Activated CD4-positive, alpha-beta T cell treated with anti-CD3 and anti-CD28 coated beads, Interleukin-2, amount 10 ng/mL, durations not matched to agents 24 days and 14 days (primary cell): Measurements from ENCODE around the gene RGS7. TPM values are rescaled to one million over a fixed set of nuclear protein-coding genes. Genes with fewer than 3 reads are reported as not detected.
"Not testable (repeated sequence)": the region's sequence is repeated elsewhere in the genome, so short reads cannot be mapped to it uniquely, and the experiment has no call there.

ENCODE experiments used
- DNase-seq: peaks from one replicate; pipeline ENCODE4 v3.0.0; 2022
- H3K27ac Mint-ChIP-seq: one replicate; pipeline ENCODE4 v1.8.0; 2022; ENCODE audit warnings: mild to moderate bottlenecking, mixed read lengths
- H3K27me3 Mint-ChIP-seq: one replicate; pipeline ENCODE4 v1.8.0; 2022; ENCODE audit warnings: mixed read lengths
- H3K36me3 Mint-ChIP-seq: one replicate; pipeline ENCODE4 v1.8.0; 2022; ENCODE audit warnings: low read depth, mild to moderate bottlenecking, mixed read lengths
- H3K4me1 Mint-ChIP-seq: one replicate; pipeline ENCODE4 v1.8.0; 2021; ENCODE audit warnings: mixed read lengths
- H3K4me3 Mint-ChIP-seq: one replicate; pipeline ENCODE4 v1.8.0; 2022; ENCODE audit warnings: mild to moderate bottlenecking, moderate library complexity, mixed read lengths
- H3K9me3 Mint-ChIP-seq: one replicate; pipeline ENCODE4 v1.8.0; 2021; ENCODE audit warnings: mixed read lengths
- intact Hi-C: fragments of 100-400 bp; cut with micrococcal nuclease; formaldehyde crosslinking; loops from one replicate; pipeline ENCODE4 v1.15.1; 2023
- total RNA-seq: library from RNA; stranded (reverse); gene quantifications from 2 replicates; pipeline ENCODE4 v1.2.3, GENCODE V29; 2022

The RGS7 gene
- total RNA-seq, 1 donor from 2014 or later, result not detected

DNA sequence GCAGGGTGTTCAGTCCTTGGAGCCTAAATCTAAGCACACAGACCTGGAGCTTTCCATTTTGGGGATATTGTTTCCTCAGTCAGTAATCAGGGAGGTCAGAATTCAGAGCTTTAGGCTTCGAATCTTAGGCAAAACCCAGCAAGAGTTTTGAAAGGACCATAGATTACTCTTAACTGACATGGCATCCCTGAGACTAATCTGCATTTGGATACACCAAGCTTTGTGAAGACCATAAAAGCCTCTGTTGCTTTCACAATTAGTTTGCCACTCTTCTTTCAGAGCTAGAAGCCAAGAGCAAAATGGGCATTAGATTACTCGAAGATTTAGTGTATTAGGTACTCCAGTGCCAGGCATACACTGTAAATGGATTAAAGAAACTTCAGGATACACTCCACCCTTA lies 613.3 kb downstream of the RGS7 start:
- Mint-ChIP-seq H3K9me3 (no peaks in the 10 kb centered on the region), H3K27ac (no peak overlapping the region), H3K4me1 (no peaks in the 10 kb centered on the region), H3K36me3 (no peaks in the 10 kb centered on the region), H3K4me3 (no peak overlapping the region), H3K27me3 (no peaks in the 10 kb centered on the region)
- no peak for DNase-seq
- intact Hi-C loops, result no loop called here

DNA sequence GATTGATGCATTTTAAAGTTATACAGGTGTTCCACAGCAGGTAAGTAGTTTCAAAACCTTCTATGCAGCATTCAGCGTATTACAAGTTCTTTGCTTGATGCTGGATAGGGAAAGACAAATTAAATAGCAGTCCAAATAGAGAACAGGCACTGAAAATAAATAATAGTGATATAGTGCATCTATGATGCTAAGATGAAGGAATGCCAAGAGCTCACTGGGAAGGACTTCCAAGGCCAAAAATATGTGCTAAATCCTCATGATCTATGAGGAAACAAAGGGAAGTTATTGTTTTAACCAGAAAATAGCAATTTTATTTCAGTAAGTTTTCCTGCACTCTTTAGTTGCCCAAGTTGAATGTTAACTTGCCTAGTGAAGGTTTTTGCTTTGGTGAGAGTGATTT lies 617.3 kb downstream of the RGS7 start:
- H3K4me1 Mint-ChIP-seq, result no peaks in the 10 kb centered on the region
- no peak overlapping the region for H3K4me3 Mint-ChIP-seq
- no peak overlapping the region for H3K27ac Mint-ChIP-seq
- no peaks in the 10 kb centered on the region for H3K36me3 Mint-ChIP-seq
- intact Hi-C loops, result no loop called here
- no peaks in the 10 kb centered on the region for H3K9me3 Mint-ChIP-seq
- no peaks in the 10 kb centered on the region for H3K27me3 Mint-ChIP-seq
- no peak for DNase-seq

DNA sequence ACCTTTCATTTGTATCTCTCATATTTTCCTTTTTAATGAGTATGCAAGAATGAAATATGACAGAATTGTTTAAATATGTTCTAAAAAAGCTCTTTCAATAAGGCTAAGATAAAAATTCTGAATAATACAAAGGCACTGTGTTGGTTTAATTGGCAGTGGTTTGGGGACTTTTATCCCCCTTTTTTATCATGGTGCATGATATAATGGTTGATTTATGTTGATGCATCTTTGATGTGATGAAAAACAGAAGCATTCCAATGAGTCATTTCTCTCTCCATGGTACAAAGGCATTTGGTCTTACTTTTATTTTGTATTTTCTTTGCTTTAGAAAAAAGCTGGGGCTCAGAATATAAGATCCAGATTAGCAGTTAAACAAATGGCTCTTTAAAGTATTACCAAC lies 617.9 kb downstream of the RGS7 start:
- no peak for DNase-seq
- H3K9me3 Mint-ChIP-seq, result no peaks in the 10 kb centered on the region
- H3K36me3 Mint-ChIP-seq, result no peaks in the 10 kb centered on the region
- H3K27ac Mint-ChIP-seq, result no peak overlapping the region
- no peaks in the 10 kb centered on the region for H3K4me1 Mint-ChIP-seq
- H3K27me3 Mint-ChIP-seq, result no peaks in the 10 kb centered on the region
- no peak overlapping the region for H3K4me3 Mint-ChIP-seq
- intact Hi-C loops, result no loop called here

DNA sequence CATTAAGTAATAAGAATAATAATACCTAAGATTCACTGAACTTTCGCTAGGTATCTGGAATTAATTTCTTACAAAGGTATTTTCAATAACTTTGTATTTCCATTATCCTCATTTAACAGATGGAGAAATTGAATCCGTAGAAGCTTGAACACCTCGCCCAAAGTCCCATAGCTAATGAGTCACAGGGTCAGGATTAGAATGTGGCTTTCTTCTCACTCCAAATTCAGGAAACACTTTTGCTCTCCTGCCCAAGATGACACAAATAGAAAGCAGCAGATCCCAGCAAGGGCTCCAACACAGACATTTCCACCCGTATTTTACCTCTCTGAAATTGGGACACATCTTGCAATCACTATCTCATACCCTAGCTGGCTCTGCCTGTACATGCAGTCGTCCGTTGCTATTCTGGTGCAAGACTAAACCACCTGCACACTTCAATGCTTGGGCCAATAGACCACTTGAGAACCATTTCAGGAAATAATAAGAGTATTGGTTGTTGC lies 619.2 kb downstream of the RGS7 start:
- H3K4me3 Mint-ChIP-seq, result no peak overlapping the region
- no peak overlapping the region for H3K27ac Mint-ChIP-seq
- no peaks in the 10 kb centered on the region for H3K9me3 Mint-ChIP-seq
- intact Hi-C loops, result no loop called here
- no peaks in the 10 kb centered on the region for H3K27me3 Mint-ChIP-seq
- H3K36me3 Mint-ChIP-seq, result no peaks in the 10 kb centered on the region
- H3K4me1 Mint-ChIP-seq, result no peaks in the 10 kb centered on the region
- DNase-seq, result no peak

DNA sequence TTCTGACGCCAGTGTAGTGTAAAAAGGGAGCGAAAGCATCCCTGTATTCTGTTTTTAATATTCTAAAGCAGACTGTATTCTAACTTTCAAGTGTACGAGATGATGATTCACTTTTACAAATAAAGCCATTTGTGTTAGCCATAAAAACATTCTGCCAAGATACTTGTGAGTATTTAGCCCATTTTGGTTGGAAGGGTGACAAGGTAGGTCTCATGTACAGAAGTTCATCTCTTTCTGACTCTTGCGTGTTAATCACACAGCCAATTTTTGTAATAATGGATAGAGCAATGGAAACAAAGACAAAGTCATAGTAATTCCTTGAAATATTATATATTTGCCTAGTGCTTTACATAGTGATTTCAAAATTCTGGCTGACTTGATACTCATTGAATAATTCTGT lies 619.7 kb downstream of the RGS7 start:
- Mint-ChIP-seq H3K27ac (no peak overlapping the region), H3K36me3 (no peaks in the 10 kb centered on the region), H3K4me1 (no peaks in the 10 kb centered on the region), H3K27me3 (no peaks in the 10 kb centered on the region), H3K9me3 (no peaks in the 10 kb centered on the region), H3K4me3 (no peak overlapping the region)
- no peak for DNase-seq
- intact Hi-C loops, result no loop called here

DNA sequence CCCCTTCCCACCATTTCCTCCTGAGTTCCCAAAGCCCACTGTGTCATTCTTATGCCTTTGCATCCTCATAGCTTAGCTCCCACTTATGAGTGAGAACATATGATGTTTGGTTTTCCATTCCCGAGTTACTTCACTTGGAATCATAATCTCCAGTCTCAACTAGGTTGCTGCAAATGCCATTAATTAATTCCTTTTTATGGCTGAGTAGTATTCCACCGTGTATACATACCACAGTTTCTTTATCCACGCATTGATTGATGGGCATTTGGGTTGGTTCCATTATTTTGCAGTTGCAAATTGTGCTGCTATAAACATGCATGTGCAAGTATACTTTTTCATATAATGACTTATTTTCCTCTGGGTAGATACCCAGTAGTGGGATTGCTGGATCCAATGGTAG lies 622.3 kb downstream of the RGS7 start:
- H3K4me1 Mint-ChIP-seq, H3K27ac Mint-ChIP-seq, H3K27me3 Mint-ChIP-seq, DNase-seq, intact Hi-C loops, H3K9me3 Mint-ChIP-seq, H3K4me3 Mint-ChIP-seq, H3K36me3 Mint-ChIP-seq: not testable (repeated sequence)

DNA sequence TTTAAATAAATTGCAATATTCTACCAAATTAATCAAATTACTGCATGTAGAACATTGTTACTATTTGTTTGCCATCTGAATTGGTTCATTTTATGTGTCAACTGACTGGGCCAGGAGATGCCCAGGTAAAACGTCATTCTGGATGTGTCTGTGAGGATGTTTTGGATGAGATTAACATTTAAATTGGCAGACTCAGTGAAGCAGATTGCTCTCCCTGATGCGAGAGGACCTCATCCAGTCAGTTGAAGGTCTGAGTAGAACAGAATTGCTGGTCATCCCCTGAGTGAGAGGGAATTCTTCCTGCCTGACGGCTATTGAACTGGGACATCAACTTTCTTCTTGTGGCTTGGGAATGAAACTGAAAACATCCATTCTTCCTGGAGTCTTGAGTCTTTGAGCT lies 623.0 kb downstream of the RGS7 start:
- H3K9me3 Mint-ChIP-seq, result no peaks in the 10 kb centered on the region
- H3K4me1 Mint-ChIP-seq, result no peaks in the 10 kb centered on the region
- no peaks in the 10 kb centered on the region for H3K27me3 Mint-ChIP-seq
- no peak for DNase-seq
- H3K27ac Mint-ChIP-seq, result no peak overlapping the region
- H3K4me3 Mint-ChIP-seq, result no peak overlapping the region
- no peaks in the 10 kb centered on the region for H3K36me3 Mint-ChIP-seq
- intact Hi-C loops, result no loop called here

DNA sequence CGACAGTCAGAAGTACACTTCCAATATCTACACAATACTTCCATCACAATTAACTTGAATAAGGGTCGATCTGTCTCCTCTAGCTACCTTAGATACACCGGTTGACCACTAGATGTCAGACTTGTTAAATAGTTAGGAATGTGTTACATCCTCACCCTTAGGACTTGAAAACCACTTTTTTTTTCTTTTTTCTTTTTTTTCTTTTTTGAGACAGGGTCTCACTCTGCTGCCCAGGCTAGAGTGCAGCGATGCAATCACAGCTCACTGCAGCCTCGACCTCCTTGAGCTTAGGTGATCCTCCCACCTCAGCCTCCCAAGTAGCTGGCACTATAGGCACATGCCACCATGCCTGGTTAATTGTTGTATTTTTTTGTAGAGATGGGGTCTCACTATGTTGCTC lies 624.6 kb downstream of the RGS7 start:
- Mint-ChIP-seq H3K4me3 (no peak overlapping the region), H3K36me3 (no peaks in the 10 kb centered on the region), H3K9me3 (no peaks in the 10 kb centered on the region), H3K4me1 (no peaks in the 10 kb centered on the region), H3K27ac (no peak overlapping the region), H3K27me3 (no peaks in the 10 kb centered on the region)
- intact Hi-C loops, result no loop called here
- DNase-seq, result no peak

Other genes with a start within 250 kb of the RGS7 start
- 98.6 and 103 TPM in 2 replicates for gene FH, start 162.6 kb upstream of the RGS7 start, total RNA-seq
- 0.09 TPM in 1 of 2 replicates, not detected in the other for gene KMO, start 175.2 kb upstream of the RGS7 start, total RNA-seq